PC-9 (cell line): Measurements from ENCODE around the gene SDCCAG8.

ENCODE experiments used
- CTCF ChIP-seq: fragments of 200-600 bp; sonication (generic); conservative IDR thresholded peaks from 2 replicates; pipeline ENCODE4 v1.6.1; 2017; ENCODE audit warnings: mixed run types, antibody characterized with exemption, mild to moderate bottlenecking, moderate library complexity
- EZH2 ChIP-seq: fragments of 200-600 bp; sonication (generic); IDR thresholded peaks from 2 replicates; pipeline ENCODE4 v1.8.0; 2017; ENCODE audit warnings: antibody characterized with exemption, low read depth

GRCh38 chr1:243507001-243507671 lies 251.3 kb downstream of the SDCCAG8 start:
- TF ChIP-seq CTCF (no peak), EZH2 (no peak)
